ENCODE measurements around the gene RAD23B.

Gene RAD23B

GRCh38 chr9:107266624-107267368 lies 16.3 kb upstream of the RAD23B start:
- DNase-seq = no peak
- intact Hi-C loops (cut with DNase I) = no loop called here

GRCh38 chr9:107268560-107268959 lies 14.5 kb upstream of the RAD23B start:
- intact Hi-C loops (cut with DNase I) = no loop called here
- no peak for DNase-seq

- intact Hi-C loops (cut with DNase I) = no loop called here
- DNase-seq = no peak
Observed at GRCh38 chr9:107269254-107269653, 13.8 kb upstream of the RAD23B start.

- intact Hi-C loops (cut with DNase I) = no loop called here
- DNase-seq = no peak
Observed at GRCh38 chr9:107269681-107270080, 13.4 kb upstream of the RAD23B start.

GRCh38 chr9:107270082-107270481 lies 13.0 kb upstream of the RAD23B start:
- intact Hi-C loops (cut with DNase I) = no loop called here
- DNase-seq = no peak

GRCh38 chr9:107270580-107270979 lies 12.5 kb upstream of the RAD23B start:
- intact Hi-C loops (cut with DNase I) = no loop called here
- DNase-seq = no peak

GRCh38 chr9:107273634-107274033 lies 9.4 kb upstream of the RAD23B start:
- no peak for DNase-seq
- intact Hi-C loops (cut with DNase I) = no loop called here

GRCh38 chr9:107274096-107274495 lies 9.0 kb upstream of the RAD23B start:
- intact Hi-C loops (cut with DNase I) = no loop called here
- no peak for DNase-seq

- intact Hi-C loops (cut with DNase I) = no loop called here
- no peak for DNase-seq
Observed at GRCh38 chr9:107274953-107275422, 8.1 kb upstream of the RAD23B start.

GRCh38 chr9:107275530-107275929 lies 7.5 kb upstream of the RAD23B start:
- no peak for DNase-seq

GRCh38 chr9:107276966-107277710 lies 5.9 kb upstream of the RAD23B start:
- intact Hi-C loops (cut with DNase I) = no loop called here
- no peak for DNase-seq

More at GRCh38 chr9:107275530-107275929, 7.5 kb upstream of the RAD23B start:
- intact Hi-C loops (cut with DNase I) = no loop called here

- DNase-seq = no peak
- intact Hi-C loops (cut with DNase I) = no loop called here
Observed at GRCh38 chr9:107277801-107278200, 5.3 kb upstream of the RAD23B start.

GRCh38 chr9:107279086-107279485 lies 4.0 kb upstream of the RAD23B start:
- DNase-seq = no peak
- intact Hi-C loops (cut with DNase I) = no loop called here

- intact Hi-C loops (cut with DNase I) = loop anchor here (10.0 kb wide), 2 partner anchors 54 to 416 kb away; partner anchors contain the start of gene ZNF462
Observed at GRCh38 chr9:107280543-107280942, 2.5 kb upstream of the RAD23B start.

GRCh38 chr9:107281184-107281583 lies 1.9 kb upstream of the RAD23B start:
- intact Hi-C loops (cut with DNase I) = loop anchor here (10.0 kb wide), 2 partner anchors 54 to 416 kb away; partner anchors contain the start of gene ZNF462
- no peak for DNase-seq

More at GRCh38 chr9:107280543-107280942, 2.5 kb upstream of the RAD23B start:
- no peak for DNase-seq

GRCh38 chr9:107281922-107282667 lies 984 bp upstream of the RAD23B start:
- no peak for DNase-seq
- intact Hi-C loops (cut with DNase I) = loop anchor here (10.0 kb wide), 2 partner anchors 53 to 417 kb away; partner anchors contain the start of gene ZNF462

GRCh38 chr9:107283623-107284616 lies 841 bp downstream of the RAD23B start:
- intact Hi-C loops (cut with DNase I) = loop anchor here (10.0 kb wide), 2 partner anchors 51 to 419 kb away; partner anchors contain the start of gene ZNF462
- DNase-seq = peak; percentile 31 to 91 (median 46)

- intact Hi-C loops (cut with DNase I) = loop anchor here (10.0 kb wide), 2 partner anchors 50 to 420 kb away; partner anchors contain the start of gene ZNF462
- no peak for DNase-seq
Observed at GRCh38 chr9:107284636-107285035, 1.6 kb downstream of the RAD23B start.

- intact Hi-C loops (cut with DNase I) = loop anchor here (10.0 kb wide), 2 partner anchors 50 to 420 kb away; partner anchors contain the start of gene ZNF462
Observed at GRCh38 chr9:107285286-107285685, 2.2 kb downstream of the RAD23B start.

More at GRCh38 chr9:107285286-107285685, 2.2 kb downstream of the RAD23B start:
- DNase-seq = no peak

All from posterior cingulate gyrus (tissue), 11 donors.